SK-N-SH (cell line): ENCODE data around the gene TBC1D8. TPM values are rescaled to one million over a fixed set of nuclear protein-coding genes. Genes with fewer than 3 reads are reported as not detected.

Source experiments
- CTCF ChIA-PET: fragments of 300-600, 350-600 bp; formaldehyde crosslinking; extraction: SDS; loops from one replicate; lab custom pipeline; 2021; lab: Yijun Ruan, JAX
- POLR2A ChIA-PET: fragments of 350-600 bp; sonication (Branson Sonifier 250); formaldehyde crosslinking; extraction: SDS; loops from one replicate; lab custom pipeline; 2020; ENCODE audit warnings: antibody characterized with exemption, inconsistent platforms; lab: Yijun Ruan, JAX
- DNase-seq: peaks from one replicate; pipeline ENCODE4 v3.0.0; 2012
- H2AFZ ChIP-seq: fragments of 200-600 bp; sonication (generic); 2 replicates; pipeline ENCODE4 v1.8.1; 2016; ENCODE audit warnings: antibody characterized with exemption, mild to moderate bottlenecking, low read depth
- H3F3A ChIP-seq: fragments of 200-600 bp; sonication (generic); replicated peaks from 2 replicates; pipeline ENCODE3; 2016; ENCODE audit warnings: antibody characterized with exemption, mild to moderate bottlenecking; ENCODE audit not compliant: insufficient read depth
- H3K27ac ChIP-seq, 2 experiments: fragments of 200-500 bp in 1 of 2; fragments of 200-600 bp in 1 of 2; sonication (Bioruptor generic) in 1 of 2; sonication (generic), shearing (Covaris generic) in 1 of 2; 2 replicates each; pipeline versions ENCODE4 v1.5.1 to v1.6.1; 2014 to 2016; ENCODE audit warnings: low read depth in 2 of 2, inconsistent platforms in 1 of 2, low read length in 1 of 2, mild to moderate bottlenecking in 1 of 2, mixed read lengths in 1 of 2
- H3K27me3 ChIP-seq: fragments of 200-600 bp; sonication (generic), shearing (Covaris generic); 2 replicates; pipeline ENCODE4 v1.6.1; 2016; ENCODE audit warnings: mixed run types; ENCODE audit not compliant: insufficient read depth
- H3K36me3 ChIP-seq, 2 experiments: fragments of 200-500 bp in 1 of 2; fragments of 200-600 bp in 1 of 2; sonication (Bioruptor generic) in 1 of 2; sonication (generic) in 1 of 2; replicated peaks in 1 of 2; 2 replicates each; pipeline versions ENCODE3 to v1.5.1; 2014 to 2016; ENCODE audit warnings: low read length in 1 of 2, mild to moderate bottlenecking in 1 of 2; ENCODE audit not compliant: insufficient read depth in 2 of 2, control insufficient read depth in 1 of 2
- H3K4me1 ChIP-seq, 2 experiments: fragments of 200-500 bp in 1 of 2; fragments of 200-600 bp in 1 of 2; sonication (Bioruptor generic) in 1 of 2; sonication (generic), shearing (Covaris generic) in 1 of 2; 2 replicates each; pipeline versions ENCODE4 v1.5.1 to v1.6.1; 2014 to 2016; ENCODE audit warnings: low read depth in 1 of 2, low read length in 1 of 2, mixed run types in 1 of 2; ENCODE audit not compliant: insufficient read depth in 2 of 2, control insufficient read depth in 1 of 2
- H3K4me2 ChIP-seq: fragments of 200-600 bp; sonication (generic), shearing (Covaris generic); 2 replicates; pipeline ENCODE4 v1.6.1; 2017; ENCODE audit warnings: mixed run types
- H3K4me3 ChIP-seq, 2 experiments: fragments of 200-500 bp in 1 of 2; fragments of 200-600 bp in 1 of 2; sonication (Bioruptor generic) in 1 of 2; sonication (generic), shearing (Covaris generic) in 1 of 2; 2 replicates each; pipeline versions ENCODE4 v1.5.1 to v1.8.1; 2014 to 2016; ENCODE audit warnings: low read depth in 2 of 2, inconsistent platforms in 1 of 2, low read length in 1 of 2, mild to moderate bottlenecking in 1 of 2, mixed read lengths in 1 of 2, moderate library complexity in 1 of 2
- H3K79me2 ChIP-seq: fragments of 200-600 bp; sonication (generic); 2 replicates; pipeline ENCODE4 v1.8.1; 2017; ENCODE audit warnings: mild to moderate bottlenecking; ENCODE audit not compliant: insufficient read depth
- H3K9ac ChIP-seq: fragments of 200-600 bp; sonication (generic); 2 replicates; pipeline ENCODE4 v1.6.1; 2017; ENCODE audit warnings: mixed run types
- H3K9me2 ChIP-seq: fragments of 200-600 bp; sonication (generic); 2 replicates; pipeline ENCODE4 v1.6.1; 2017; ENCODE audit warnings: mixed run types
- H3K9me3 ChIP-seq: fragments of 200-600 bp; sonication (generic); 2 replicates; pipeline ENCODE4 v1.6.1; 2017; ENCODE audit warnings: mixed run types, mild to moderate bottlenecking, moderate library complexity
- H4K20me1 ChIP-seq: fragments of 200-600 bp; sonication (generic); 2 replicates; pipeline ENCODE4 v1.6.1; 2017; ENCODE audit warnings: mild to moderate bottlenecking, mixed run types; ENCODE audit not compliant: insufficient read depth
- CHD2 ChIP-seq: fragments of 150-350 bp; IDR thresholded peaks from 2 replicates; pipeline ENCODE4 v1.6.1; 2018; ENCODE audit warnings: low read length; ENCODE audit not compliant: partially characterized antibody
- CTCF ChIP-seq: fragments of 200-600 bp; sonication (generic); IDR thresholded peaks from 2 replicates; pipeline ENCODE4 v1.6.1; 2017; ENCODE audit warnings: antibody characterized with exemption, mild to moderate bottlenecking, moderate library complexity
- EP300 ChIP-seq, 2 experiments: IDR thresholded peaks; 2 replicates each; pipeline versions ENCODE4 v1.4.0 to v1.6.1; 2012; ENCODE audit warnings: borderline replicate concordance in 1 of 2, low read depth in 1 of 2, low read length in 1 of 2
- FOSL2 ChIP-seq: IDR thresholded peaks from 2 replicates; pipeline ENCODE4 v1.4.0; 2012; ENCODE audit warnings: low read depth, mild to moderate bottlenecking, moderate library complexity, borderline replicate concordance
- FOXM1 ChIP-seq: IDR thresholded peaks from 2 replicates; pipeline ENCODE4 v1.4.0; 2012; ENCODE audit warnings: low read depth, mild to moderate bottlenecking
- GABPA ChIP-seq: IDR thresholded peaks from 2 replicates; pipeline ENCODE4 v1.4.0; 2012; ENCODE audit warnings: low read depth, mild to moderate bottlenecking
- GATA2 ChIP-seq: sonication (generic); formaldehyde crosslinking; IDR thresholded peaks from 2 replicates; pipeline ENCODE4 v1.5.0; 2020; ENCODE audit warnings: mild to moderate bottlenecking, missing genetic modification reagents
- IRF3 ChIP-seq: fragments of 150-350 bp; IDR thresholded peaks from 2 replicates; pipeline ENCODE4 v1.6.1; 2016; ENCODE audit warnings: mild to moderate bottlenecking, low read depth, low read length
- JUND ChIP-seq: IDR thresholded peaks from 2 replicates; pipeline ENCODE4 v1.4.0; 2012
- NFIC ChIP-seq: IDR thresholded peaks from 2 replicates; pipeline ENCODE4 v1.4.0; 2012; ENCODE audit warnings: borderline replicate concordance
- NRF1 ChIP-seq: IDR thresholded peaks from 2 replicates; pipeline ENCODE4 v1.6.1; 2012; ENCODE audit warnings: low read depth, mild to moderate bottlenecking, low read length
- POLR2AphosphoS5 ChIP-seq: IDR thresholded peaks from 2 replicates; pipeline ENCODE4 v1.6.1; 2012; ENCODE audit warnings: low read depth, low read length
- RAD21 ChIP-seq: IDR thresholded peaks from 2 replicates; pipeline ENCODE4 v1.6.1; 2012; ENCODE audit warnings: mild to moderate bottlenecking, low read length
- RFX5 ChIP-seq: IDR thresholded peaks from 2 replicates; pipeline ENCODE4 v1.6.1; 2012; ENCODE audit warnings: mild to moderate bottlenecking, improper control_type of control experiment, low read length
- RXRA ChIP-seq: IDR thresholded peaks from 2 replicates; pipeline ENCODE4 v1.4.0; 2012; ENCODE audit warnings: low read depth, mild to moderate bottlenecking, borderline replicate concordance
- TEAD4 ChIP-seq: IDR thresholded peaks from 2 replicates; pipeline ENCODE4 v1.4.0; 2012; ENCODE audit warnings: mild to moderate bottlenecking, borderline replicate concordance; ENCODE audit not compliant: insufficient read depth
- USF1 ChIP-seq: IDR thresholded peaks from 2 replicates; pipeline ENCODE4 v1.4.0; 2012; ENCODE audit warnings: low read depth, borderline replicate concordance
- USF2 ChIP-seq: fragments of 150-350 bp; IDR thresholded peaks from 2 replicates; pipeline ENCODE4 v1.6.1; 2017; ENCODE audit warnings: antibody characterized with exemption, low read length, low read depth, borderline replicate concordance
- WGBS: methylation state at CpG from one replicate; pipeline ENCODE4 v1.1.6; 2017; ENCODE audit warnings: low lambda C conversion rate; 5-methylcytosine and 5-hydroxymethylcytosine counted together
- polyA plus RNA-seq, 3 experiments: library from polyadenylated mRNA; depleted of rRNA; stranded (reverse); fragments of >200 nt; gene quantifications; 2 replicates each; pipeline ENCODE4 v1.2.3, GENCODE V29; 2012

TBC1D8 gene
- polyA plus RNA-seq, 1 of the 3 experiments (the other 2 are of a cell fraction): 5.3 TPM

- no peaks in the 10 kb centered on the region for H3K9me2 ChIP-seq
- no peak overlapping the region for H3K4me2 ChIP-seq
- no peaks in the 10 kb centered on the region for H3K27me3 ChIP-seq
- H3F3A ChIP-seq: no peaks in the 10 kb centered on the region
- no peak for DNase-seq
- no peaks in the 10 kb centered on the region for H4K20me1 ChIP-seq
- H3K9me3 ChIP-seq: no peaks in the 10 kb centered on the region
- no peak overlapping the region for H3K4me3 ChIP-seq
- TF ChIP-seq CHD2 (no peak), CTCF (no peak), FOSL2 (no peak), EP300 (IDR thresholded peaks at IDR 0.05; ENCODE audit: borderline replicate concordance in 1 of 2, low read depth in 1 of 2, low read length in 1 of 2) (no peak), GATA2 (CRISPR knock-in tag) (no peak), RAD21 (no peak), USF2 (no peak), TEAD4 (no peak), POLR2AphosphoS5 (no peak), RXRA (no peak), RFX5 (no peak), GABPA (no peak), USF1 (no peak), JUND (no peak), FOXM1 (no peak), IRF3 (no peak), NRF1 (no peak), NFIC (no peak)
- no peaks in the 10 kb centered on the region for H3K4me1 ChIP-seq
- POLR2A ChIA-PET: no interaction called here
- CTCF ChIA-PET: interaction anchor here (1.2 to 2.7 kb wide), 3 partner anchors 9 to 15 kb away, joined by 3 to 35 read pairs (median 4); no protein-coding TSS in a partner anchor
- H3K36me3 ChIP-seq: no peaks in the 10 kb centered on the region
- no peaks in the 10 kb centered on the region for H3K79me2 ChIP-seq
- no peak overlapping the region for H2AFZ ChIP-seq
- H3K27ac ChIP-seq: no peak overlapping the region
- 91% methylated on average over 12 of the region's 12 CpGs for WGBS
- H3K9ac ChIP-seq: no peak overlapping the region
Observed at GRCh38 chr2:101197814-101198213, 46.6 kb upstream of the TBC1D8 start.
